Kidney (tissue), 14 donors: ENCODE measurements around the gene RIPPLY2. TPM values are rescaled to one million over a fixed set of nuclear protein-coding genes. Genes with fewer than 3 reads are reported as not detected.
A peak's percentile ranks its signal among the peaks of the same experiment; 100 is the strongest.

Source experiments
- DNase-seq, 5 donors: peaks; one replicate each; pipeline ENCODE4 v3.0.0-alpha.2; 2013 to 2020
- FAIRE-seq: peaks from 2 replicates; lab custom pipeline; 2012; peaks lifted over from hg19 to GRCh38; lab: Jason Lieb, UNC
- H3K27ac ChIP-seq, 2 donors: one replicate each; pipeline ENCODE4 v1.7.0; 2013; ENCODE audit warnings: low read depth in 2 of 2, low read length in 2 of 2, inconsistent platforms in 1 of 2
- H3K27me3 ChIP-seq: one replicate; pipeline ENCODE4 v1.7.1; 2013; ENCODE audit warnings: low read length, inconsistent platforms; ENCODE audit not compliant: control insufficient read depth, insufficient read depth
- H3K36me3 ChIP-seq, 3 donors: one replicate each; pipeline versions ENCODE4 v1.7.0 to v1.7.1; 2013; ENCODE audit warnings: low read length in 3 of 3, control low read depth in 1 of 3, inconsistent platforms in 1 of 3; ENCODE audit not compliant: insufficient read depth in 3 of 3, control insufficient read depth in 2 of 3
- H3K4me1 ChIP-seq, 3 donors: one replicate each; pipeline versions ENCODE4 v1.7.0 to v1.7.1; 2013; ENCODE audit warnings: low read length in 3 of 3, inconsistent platforms in 1 of 3, low read depth in 1 of 3; ENCODE audit not compliant: control insufficient read depth in 2 of 3, insufficient read depth in 2 of 3
- H3K4me3 ChIP-seq, 3 donors: one replicate each; pipeline versions ENCODE4 v1.7.0 to v1.8.1; 2013; ENCODE audit warnings: low read length in 3 of 3, control low read depth in 1 of 3, inconsistent platforms in 1 of 3
- H3K9ac ChIP-seq, 3 donors: one replicate each; pipeline versions ENCODE4 v1.7.0 to v1.7.1; 2013; ENCODE audit warnings: low read length in 3 of 3, control low read depth in 1 of 3, inconsistent platforms in 1 of 3
- H3K9me3 ChIP-seq, 3 donors: one replicate each; pipeline versions ENCODE4 v1.7.0 to v1.7.1; 2013; ENCODE audit warnings: low read length in 3 of 3, control low read depth in 1 of 3, inconsistent platforms in 1 of 3; ENCODE audit not compliant: control insufficient read depth in 2 of 3, insufficient read depth in 1 of 3
- intact Hi-C: fragments of 100-400 bp; cut with DNase I; formaldehyde crosslinking; loops from one replicate; pipeline ENCODE4 v1.11.1; 2022
- polyA plus RNA-seq: library from polyadenylated mRNA; stranded (reverse); fragments of 350-450 nt; fragmentation: Illumina TruSeq; extraction: RNeasy Lipid Tissue Mini Kit (QIAGEN cat#74804); gene quantifications from one replicate; pipeline ENCODE4 v1.2.3, GENCODE V29; 2014; ENCODE audit warnings: low read depth, low replicate concordance; ENCODE audit not compliant: insufficient read depth
- total RNA-seq: library from RNA; stranded (reverse); fragmentation: NEBNext Ultra II Directional; extraction: Animal tissue kit (Norgen Biotek cat#: 25700); gene quantifications from one replicate; pipeline ENCODE4 v1.2.1, GENCODE V29; 2021
- TF ChIP-seq, protein P1 (sequence below): IDR thresholded peaks from 3 replicates; pipeline ENCODE4 v1.5.1; 2012; ENCODE audit warnings: mild to moderate bottlenecking, moderate library complexity, borderline replicate concordance; ENCODE audit not compliant: insufficient read depth; ENCODE audit errors: extremely low read depth
- donor health status: control.
- donor health status: control.
- donor health status: control.
- donor health status: control.
- donor health status: control.
- donor health status: DM: yes; HTN: yes; CAD: no.
- donor health status: Normal renal cell carcinoma (clear cell type).

The RIPPLY2 gene
- total and polyA plus RNA-seq, 2 donors from 2014 or later: 0.38 TPM; not detected in 1

- no peak for DNase-seq
- intact Hi-C loops: no loop called here
- Histone ChIP-seq H3K27me3 (no peaks in the 10 kb centered on the region), H3K9ac (no peak overlapping the region), H3K27ac (no peak overlapping the region), H3K4me1 (no peaks in the 10 kb centered on the region), H3K4me3 (no peak overlapping the region), H3K9me3 (no peaks in the 10 kb centered on the region), H3K36me3 (no peaks in the 10 kb centered on the region)
- TF ChIP-seq, protein P1, sequence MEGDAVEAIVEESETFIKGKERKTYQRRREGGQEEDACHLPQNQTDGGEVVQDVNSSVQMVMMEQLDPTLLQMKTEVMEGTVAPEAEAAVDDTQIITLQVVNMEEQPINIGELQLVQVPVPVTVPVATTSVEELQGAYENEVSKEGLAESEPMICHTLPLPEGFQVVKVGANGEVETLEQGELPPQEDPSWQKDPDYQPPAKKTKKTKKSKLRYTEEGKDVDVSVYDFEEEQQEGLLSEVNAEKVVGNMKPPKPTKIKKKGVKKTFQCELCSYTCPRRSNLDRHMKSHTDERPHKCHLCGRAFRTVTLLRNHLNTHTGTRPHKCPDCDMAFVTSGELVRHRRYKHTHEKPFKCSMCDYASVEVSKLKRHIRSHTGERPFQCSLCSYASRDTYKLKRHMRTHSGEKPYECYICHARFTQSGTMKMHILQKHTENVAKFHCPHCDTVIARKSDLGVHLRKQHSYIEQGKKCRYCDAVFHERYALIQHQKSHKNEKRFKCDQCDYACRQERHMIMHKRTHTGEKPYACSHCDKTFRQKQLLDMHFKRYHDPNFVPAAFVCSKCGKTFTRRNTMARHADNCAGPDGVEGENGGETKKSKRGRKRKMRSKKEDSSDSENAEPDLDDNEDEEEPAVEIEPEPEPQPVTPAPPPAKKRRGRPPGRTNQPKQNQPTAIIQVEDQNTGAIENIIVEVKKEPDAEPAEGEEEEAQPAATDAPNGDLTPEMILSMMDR: no peak
- FAIRE-seq: no peak
These were observed 44.2 kb upstream of the RIPPLY2 start for GRCh38 chr6:83808926-83809325.

- intact Hi-C loops: no loop called here
- DNase-seq (no peak), FAIRE-seq (no peak)
- Histone ChIP-seq H3K27me3 (no peaks in the 10 kb centered on the region), H3K4me3 (no peak overlapping the region), H3K9me3 (no peaks in the 10 kb centered on the region), H3K4me1 (no peaks in the 10 kb centered on the region), H3K36me3 (no peaks in the 10 kb centered on the region), H3K27ac (no peak overlapping the region), H3K9ac (no peak overlapping the region)
- TF ChIP-seq, protein P1: no peak
These were observed 40.6 kb upstream of the RIPPLY2 start for GRCh38 chr6:83812595-83812994.

DNA sequence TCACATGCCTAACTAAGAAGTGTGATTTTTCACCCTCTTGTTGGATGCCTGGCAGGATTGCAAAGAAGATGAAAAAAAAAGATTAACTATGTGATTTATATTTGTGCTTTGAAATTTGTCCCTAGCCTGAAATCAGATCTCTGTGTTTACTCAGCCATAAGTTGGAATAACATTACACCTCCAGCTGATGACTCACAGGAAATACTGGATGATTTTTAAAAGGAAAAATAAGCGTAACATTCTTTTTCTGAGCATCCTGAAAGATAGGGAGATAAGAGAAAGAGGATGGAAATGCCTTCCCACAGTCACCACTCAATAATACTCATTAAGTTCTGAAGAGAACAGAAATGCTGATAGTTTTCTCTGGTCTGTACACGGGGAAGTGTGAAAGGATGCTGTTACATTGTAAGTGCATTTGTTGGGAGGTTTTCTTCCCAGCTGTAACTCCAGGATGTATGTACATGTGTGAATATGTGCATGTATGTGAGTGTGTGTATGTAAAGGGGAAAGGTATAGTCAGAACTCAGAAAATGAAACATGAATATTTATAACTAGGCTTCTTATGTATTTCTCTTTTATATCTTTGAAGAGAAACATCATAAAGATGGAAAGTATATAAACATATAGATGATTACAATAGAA, 37.4 kb upstream of the RIPPLY2 start:
- peak in 2 of 5 donors; percentile 34 to 57 for DNase-seq
- no peaks in the 10 kb centered on the region for H3K27me3 ChIP-seq
- H3K4me1 ChIP-seq: no peaks in the 10 kb centered on the region
- TF ChIP-seq, protein P1: no peak
- no peak overlapping the region for H3K9ac ChIP-seq
- no peaks in the 10 kb centered on the region for H3K36me3 ChIP-seq
- no peak overlapping the region for H3K27ac ChIP-seq
- H3K4me3 ChIP-seq: no peak overlapping the region
- intact Hi-C loops: no loop called here
- no peaks in the 10 kb centered on the region for H3K9me3 ChIP-seq
- no peak for FAIRE-seq

GRCh38 chr6:83822629-83823169, 30.5 kb upstream of the RIPPLY2 start:
- no peak for FAIRE-seq
- H3K9ac ChIP-seq: no peak overlapping the region
- no peaks in the 10 kb centered on the region for H3K27me3 ChIP-seq
- no peaks in the 10 kb centered on the region for H3K9me3 ChIP-seq
- no peak overlapping the region for H3K4me3 ChIP-seq
- H3K36me3 ChIP-seq: no peaks in the 10 kb centered on the region
- no peak overlapping the region for H3K27ac ChIP-seq
- intact Hi-C loops: no loop called here
- H3K4me1 ChIP-seq: no peaks in the 10 kb centered on the region
- DNase-seq: no peak
- TF ChIP-seq, protein P1: no peak
